ENCODE results near the gene CBFB. TPM values are rescaled to one million over a fixed set of nuclear protein-coding genes. Genes with fewer than 3 reads are reported as not detected.

The CBFB gene
- total RNA-seq, 1 donor from 2014 or later: 46.9 TPM

DNA sequence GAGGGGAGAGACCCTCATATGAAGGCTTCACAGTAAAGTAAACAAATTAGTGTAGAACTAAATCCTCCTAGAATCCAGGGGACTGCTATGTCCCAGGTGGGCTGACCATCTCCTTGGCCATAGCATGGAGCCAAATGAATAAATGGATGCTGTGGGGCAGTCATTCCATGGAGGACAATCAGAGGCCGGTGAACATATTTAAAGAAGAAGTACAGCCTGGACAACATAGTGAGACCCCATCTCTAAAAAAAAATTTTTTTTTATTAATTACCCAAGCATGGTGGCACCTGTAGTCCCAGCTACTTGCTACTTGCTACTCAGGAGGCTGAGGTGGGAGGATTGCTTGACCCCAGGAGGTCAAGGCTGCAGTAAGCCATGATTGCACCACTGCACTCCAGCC lies 5.3 kb upstream of the CBFB start:
- no peak for DNase-seq
- no peak overlapping the region for H3K4me3 ChIP-seq
- no peaks in the 10 kb centered on the region for H3K27me3 ChIP-seq (ENCODE audit: low read depth)
- no peak overlapping the region for H3K27ac ChIP-seq
- no peak for ATAC-seq
- TF ChIP-seq, protein P1, sequence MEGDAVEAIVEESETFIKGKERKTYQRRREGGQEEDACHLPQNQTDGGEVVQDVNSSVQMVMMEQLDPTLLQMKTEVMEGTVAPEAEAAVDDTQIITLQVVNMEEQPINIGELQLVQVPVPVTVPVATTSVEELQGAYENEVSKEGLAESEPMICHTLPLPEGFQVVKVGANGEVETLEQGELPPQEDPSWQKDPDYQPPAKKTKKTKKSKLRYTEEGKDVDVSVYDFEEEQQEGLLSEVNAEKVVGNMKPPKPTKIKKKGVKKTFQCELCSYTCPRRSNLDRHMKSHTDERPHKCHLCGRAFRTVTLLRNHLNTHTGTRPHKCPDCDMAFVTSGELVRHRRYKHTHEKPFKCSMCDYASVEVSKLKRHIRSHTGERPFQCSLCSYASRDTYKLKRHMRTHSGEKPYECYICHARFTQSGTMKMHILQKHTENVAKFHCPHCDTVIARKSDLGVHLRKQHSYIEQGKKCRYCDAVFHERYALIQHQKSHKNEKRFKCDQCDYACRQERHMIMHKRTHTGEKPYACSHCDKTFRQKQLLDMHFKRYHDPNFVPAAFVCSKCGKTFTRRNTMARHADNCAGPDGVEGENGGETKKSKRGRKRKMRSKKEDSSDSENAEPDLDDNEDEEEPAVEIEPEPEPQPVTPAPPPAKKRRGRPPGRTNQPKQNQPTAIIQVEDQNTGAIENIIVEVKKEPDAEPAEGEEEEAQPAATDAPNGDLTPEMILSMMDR (IDR thresholded peaks at IDR 0.05): no peak
- H3K4me1 ChIP-seq: peaks cover 8% of the 10 kb centered on the region
- H3K9me3 ChIP-seq: no peaks in the 10 kb centered on the region
- intact Hi-C loops (cut with DNase I): no loop called here
- H3K36me3 ChIP-seq: no peaks in the 10 kb centered on the region

DNA sequence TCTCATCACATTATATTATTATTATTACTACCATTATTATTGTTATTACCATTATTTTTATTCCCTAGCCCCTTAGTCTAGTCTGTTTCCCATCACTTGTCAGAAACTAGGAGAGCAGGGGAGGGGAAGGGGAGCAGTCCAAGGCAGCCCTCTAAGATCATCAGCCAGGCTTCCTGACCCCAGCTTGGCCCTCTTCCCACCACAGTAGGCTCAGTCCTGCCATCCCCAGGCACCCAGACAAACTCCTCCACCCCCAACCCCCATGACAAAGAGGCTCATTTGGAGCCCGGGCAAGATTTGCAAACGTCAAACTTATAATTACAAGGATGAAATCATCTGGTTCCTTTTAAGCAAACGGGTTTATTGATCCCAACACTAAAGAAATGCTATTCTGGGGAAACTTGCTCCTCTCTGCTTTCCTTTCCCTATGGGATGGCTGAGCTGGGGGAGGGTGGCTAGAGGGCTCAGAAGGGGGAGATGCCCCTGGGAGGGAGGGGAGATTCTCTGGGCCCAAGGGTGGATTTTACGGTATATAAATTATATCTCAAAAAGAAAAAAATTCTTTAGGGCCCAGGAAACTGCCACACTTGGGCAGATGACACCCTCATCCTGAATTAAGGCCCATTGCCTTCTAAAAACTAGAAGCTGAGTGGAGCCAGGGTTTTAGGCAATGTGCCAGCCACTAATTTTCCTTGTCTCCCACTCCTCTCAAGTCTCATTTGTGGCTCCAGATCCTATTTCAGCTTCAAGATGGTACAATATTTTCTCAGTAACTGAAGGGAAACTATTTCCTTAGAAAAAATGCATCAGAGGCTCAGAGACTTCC lies 4.4 kb upstream of the CBFB start:
- Histone ChIP-seq H3K36me3 (no peaks in the 10 kb centered on the region), H3K27ac (no peak overlapping the region), H3K4me3 (no peak overlapping the region), H3K27me3 (ENCODE audit: low read depth) (no peaks in the 10 kb centered on the region), H3K9me3 (no peaks in the 10 kb centered on the region), H3K4me1 (peaks cover 8% of the 10 kb centered on the region)
- intact Hi-C loops (cut with DNase I): no loop called here
- ATAC-seq (no peak), DNase-seq (no peak)
- TF ChIP-seq, protein P1 (IDR thresholded peaks at IDR 0.05): no peak

DNA sequence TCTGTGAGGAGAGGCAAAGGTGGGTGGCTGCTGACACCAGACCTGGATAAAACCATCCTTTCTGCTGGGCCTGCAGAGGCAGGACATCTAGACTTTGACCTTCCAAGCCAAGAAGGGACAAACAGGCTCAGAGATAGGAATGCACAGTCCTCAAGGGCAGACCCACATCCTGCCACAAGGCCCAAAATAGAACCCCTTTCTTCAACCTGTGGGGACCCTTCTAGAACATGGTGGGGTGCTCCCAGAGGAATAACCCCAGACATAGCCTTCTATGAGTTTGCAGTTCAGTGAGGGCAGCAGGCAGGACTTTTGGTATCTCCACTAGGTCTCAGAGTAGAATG lies 3.8 kb upstream of the CBFB start:
- H3K4me3 ChIP-seq: no peak overlapping the region
- TF ChIP-seq, protein P1 (IDR thresholded peaks at IDR 0.05): no peak
- no peaks in the 10 kb centered on the region for H3K36me3 ChIP-seq
- no peak overlapping the region for H3K27ac ChIP-seq
- H3K4me1 ChIP-seq: peaks cover 9% of the 10 kb centered on the region
- intact Hi-C loops (cut with DNase I): no loop called here
- ATAC-seq: no peak
- DNase-seq: no peak
- H3K9me3 ChIP-seq: no peaks in the 10 kb centered on the region
- H3K27me3 ChIP-seq (ENCODE audit: low read depth): no peaks in the 10 kb centered on the region

DNA sequence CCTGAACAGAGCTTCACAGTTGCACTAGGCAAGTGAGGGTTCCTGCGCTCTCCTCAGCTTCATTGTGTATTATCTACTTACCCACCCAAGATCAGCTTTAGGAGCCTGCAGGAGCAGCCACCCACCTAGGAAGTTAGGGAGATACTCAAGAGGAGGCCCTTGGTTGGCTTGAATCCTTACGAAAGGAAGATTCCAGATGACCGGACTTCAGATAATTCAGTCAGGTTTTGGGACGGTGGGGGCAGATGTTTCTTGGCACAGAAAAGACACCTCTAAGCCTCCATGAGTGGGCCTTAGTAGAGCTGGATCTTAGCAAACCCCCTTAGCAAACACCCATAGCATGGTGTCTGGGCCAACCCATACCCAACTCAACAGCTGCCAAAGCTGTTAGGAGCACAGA lies 2.4 kb upstream of the CBFB start:
- Histone ChIP-seq H3K27me3 (ENCODE audit: low read depth) (no peaks in the 10 kb centered on the region), H3K9me3 (no peaks in the 10 kb centered on the region), H3K4me1 (peaks cover 23% of the 10 kb centered on the region), H3K36me3 (peaks cover 6% of the 10 kb centered on the region), H3K4me3 (no peak overlapping the region), H3K27ac (no peak overlapping the region)
- no peak for DNase-seq
- intact Hi-C loops (cut with DNase I): no loop called here
- TF ChIP-seq, protein P1 (IDR thresholded peaks at IDR 0.05): no peak
- no peak for ATAC-seq

DNA sequence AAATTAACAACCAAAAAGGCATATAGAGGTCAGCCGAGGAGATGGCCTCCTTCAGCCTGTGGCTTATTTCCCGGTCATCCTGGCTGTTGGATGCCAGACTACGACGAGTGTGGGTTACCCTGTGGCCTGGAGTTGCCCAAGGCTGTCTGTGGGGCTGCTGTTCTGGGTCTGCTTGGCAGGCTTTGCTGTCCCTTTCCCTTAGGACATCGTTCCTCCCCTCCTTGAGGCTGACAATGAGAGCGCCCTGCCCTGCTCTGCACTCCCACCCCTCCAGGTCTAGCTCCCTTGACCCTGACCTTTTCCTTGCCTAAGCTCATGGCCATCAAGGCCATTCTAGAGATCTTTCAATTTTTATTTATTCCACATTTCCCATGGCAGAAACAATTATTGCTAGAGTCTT lies 1.9 kb upstream of the CBFB start:
- DNase-seq: no peak
- intact Hi-C loops (cut with DNase I): no loop called here

More for the DNA sequence above, 1.9 kb upstream of the CBFB start:
- Histone ChIP-seq H3K4me1 (peaks cover 28% of the 10 kb centered on the region), H3K4me3 (no peak overlapping the region), H3K9me3 (no peaks in the 10 kb centered on the region), H3K36me3 (peaks cover 10% of the 10 kb centered on the region), H3K27ac (no peak overlapping the region), H3K27me3 (ENCODE audit: low read depth) (no peaks in the 10 kb centered on the region)
- no peak for ATAC-seq
- TF ChIP-seq, protein P1 (IDR thresholded peaks at IDR 0.05): no peak
